AG09319 (cell line): ENCODE data around the gene CATSPERB.
"Not testable (repeated sequence)": the region's sequence is repeated elsewhere in the genome, so short reads cannot be mapped to it uniquely, and the experiment has no call there.

Source experiments
- DNase-seq: peaks from one replicate; pipeline ENCODE4 v3.0.0-alpha.2; 2010; ENCODE audit warnings: low read depth; ENCODE audit errors: extremely low read depth
- TF ChIP-seq, protein P1 (sequence below): IDR thresholded peaks from 2 replicates; pipeline ENCODE4 v1.5.1; 2011; ENCODE audit warnings: low read depth, mild to moderate bottlenecking, inconsistent platforms, low read length, moderate library complexity

Gene CATSPERB

DNA sequence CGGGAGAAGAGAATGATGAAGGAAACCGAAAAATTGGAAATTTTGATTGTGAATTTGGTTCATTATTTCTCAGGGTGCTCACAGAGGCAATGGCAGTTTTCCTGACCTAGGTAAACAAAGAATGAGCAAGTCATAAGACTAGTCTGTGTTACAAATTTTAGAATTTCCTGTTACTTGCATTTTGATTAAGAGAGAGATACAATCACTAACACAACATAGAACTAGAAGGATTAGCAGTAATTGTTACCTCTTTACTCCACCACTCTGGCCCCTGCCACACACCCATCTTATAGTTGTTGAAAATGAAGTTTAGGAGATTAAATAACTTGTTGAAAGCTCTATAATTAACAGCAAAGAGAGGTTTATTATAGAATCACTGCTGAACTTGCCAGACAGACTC, 62.0 kb downstream of the CATSPERB start:
- no peak for DNase-seq
- TF ChIP-seq, protein P1, sequence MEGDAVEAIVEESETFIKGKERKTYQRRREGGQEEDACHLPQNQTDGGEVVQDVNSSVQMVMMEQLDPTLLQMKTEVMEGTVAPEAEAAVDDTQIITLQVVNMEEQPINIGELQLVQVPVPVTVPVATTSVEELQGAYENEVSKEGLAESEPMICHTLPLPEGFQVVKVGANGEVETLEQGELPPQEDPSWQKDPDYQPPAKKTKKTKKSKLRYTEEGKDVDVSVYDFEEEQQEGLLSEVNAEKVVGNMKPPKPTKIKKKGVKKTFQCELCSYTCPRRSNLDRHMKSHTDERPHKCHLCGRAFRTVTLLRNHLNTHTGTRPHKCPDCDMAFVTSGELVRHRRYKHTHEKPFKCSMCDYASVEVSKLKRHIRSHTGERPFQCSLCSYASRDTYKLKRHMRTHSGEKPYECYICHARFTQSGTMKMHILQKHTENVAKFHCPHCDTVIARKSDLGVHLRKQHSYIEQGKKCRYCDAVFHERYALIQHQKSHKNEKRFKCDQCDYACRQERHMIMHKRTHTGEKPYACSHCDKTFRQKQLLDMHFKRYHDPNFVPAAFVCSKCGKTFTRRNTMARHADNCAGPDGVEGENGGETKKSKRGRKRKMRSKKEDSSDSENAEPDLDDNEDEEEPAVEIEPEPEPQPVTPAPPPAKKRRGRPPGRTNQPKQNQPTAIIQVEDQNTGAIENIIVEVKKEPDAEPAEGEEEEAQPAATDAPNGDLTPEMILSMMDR, result no peak

DNA sequence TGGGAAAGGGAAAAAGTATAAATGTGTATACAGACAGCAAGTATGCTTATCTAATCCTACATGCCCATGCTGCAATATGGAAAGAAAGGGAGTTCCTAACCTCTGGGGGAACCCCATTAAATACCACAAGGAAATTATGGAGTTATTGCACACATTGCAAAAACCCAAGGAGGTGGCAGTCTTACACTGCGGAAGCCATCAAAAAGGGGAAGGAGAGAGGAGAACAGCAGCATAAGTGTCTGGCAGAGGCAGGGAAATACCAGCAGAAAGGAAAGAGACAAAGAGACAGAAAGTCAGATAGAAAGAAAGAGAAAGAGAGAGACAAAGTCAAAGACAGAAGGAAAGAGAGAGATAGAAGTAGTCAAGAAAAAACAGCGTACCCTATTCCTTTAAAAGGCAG, 64.8 kb downstream of the CATSPERB start:
- not testable (repeated sequence) for DNase-seq

DNA sequence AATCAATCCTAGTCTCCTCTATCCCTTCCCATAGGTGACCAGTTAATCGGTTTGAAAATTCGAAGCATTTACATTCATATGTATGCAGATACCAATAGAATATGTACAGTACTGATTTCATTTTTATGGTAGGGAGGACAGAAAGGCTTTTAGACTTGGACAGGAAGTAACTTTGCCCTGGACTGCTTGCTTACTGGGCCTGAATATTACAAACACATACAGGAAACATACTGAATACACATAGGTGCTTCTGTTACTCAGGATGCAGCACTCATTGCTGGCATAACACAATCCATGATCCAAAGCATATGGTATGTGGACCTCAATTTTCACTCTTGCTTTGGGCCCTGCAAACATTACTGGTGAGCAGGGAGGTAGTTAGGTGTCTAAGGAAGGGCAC, 71.1 kb downstream of the CATSPERB start:
- TF ChIP-seq, protein P1, result no peak
- DNase-seq, result no peak

GRCh38 chr14:91654836-91655235, 77.0 kb downstream of the CATSPERB start:
- DNase-seq, result no peak
- TF ChIP-seq, protein P1, result no peak

DNA sequence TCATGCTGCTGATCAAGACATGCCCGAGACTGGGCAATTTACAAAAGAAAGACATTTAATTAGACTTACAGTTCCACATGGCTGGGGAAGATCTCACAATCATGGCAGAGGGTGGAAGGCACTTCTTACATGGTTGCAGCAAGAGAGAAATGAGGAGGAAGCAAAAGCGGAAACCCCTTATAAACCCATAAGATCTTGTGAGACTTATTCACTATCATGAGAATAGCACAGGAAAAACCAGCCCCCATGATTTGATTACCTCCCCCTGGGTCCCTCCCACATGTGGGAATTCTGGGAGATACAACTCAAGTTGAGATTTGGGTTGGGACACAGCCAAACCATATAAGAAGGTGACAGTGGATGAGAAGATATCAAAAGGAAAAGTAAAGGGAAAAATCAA, 78.4 kb downstream of the CATSPERB start:
- DNase-seq, result no peak
- TF ChIP-seq, protein P1, result no peak

GRCh38 chr14:91649930-91650329, 82.0 kb downstream of the CATSPERB start:
- TF ChIP-seq, protein P1, result peak; percentile 54
- peak; percentile 20 for DNase-seq

- DNase-seq, result no peak
- TF ChIP-seq, protein P1, result no peak
Measured at GRCh38 chr14:91647856-91648255, 84.0 kb downstream of the CATSPERB start.

DNA sequence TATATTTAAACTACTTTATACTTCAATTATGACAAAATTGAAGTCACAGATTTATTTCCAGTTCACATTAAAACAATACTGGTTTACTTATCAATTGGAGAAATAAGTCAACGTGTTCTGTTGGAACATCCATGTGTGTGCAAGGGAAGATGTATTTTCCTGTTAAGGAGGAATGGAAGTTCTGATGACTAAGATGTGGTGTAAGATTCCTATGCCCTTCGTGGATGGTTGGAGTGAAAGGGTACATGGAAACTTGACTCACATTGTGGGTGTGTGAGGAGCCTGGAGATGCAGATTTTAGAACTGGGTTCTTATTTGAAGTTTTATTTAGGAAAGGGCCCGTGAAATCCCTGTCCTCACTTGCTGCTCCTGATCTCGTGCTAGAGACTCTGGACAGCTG, 95.3 kb downstream of the CATSPERB start:
- DNase-seq, result no peak
- TF ChIP-seq, protein P1, result no peak
